ENCODE measurements around the gene EAF2. TPM values are rescaled to one million over a fixed set of nuclear protein-coding genes. Genes with fewer than 3 reads are reported as not detected.
A peak's percentile ranks its signal among the peaks of the same experiment; 100 is the strongest.

The EAF2 gene
- total RNA-seq, 2 donors from 2014 or later = 1.6 to 3.2 TPM

GRCh38 chr3:121819236-121819635, 15.8 kb upstream of the EAF2 start:
- no peak for DNase-seq (ENCODE audit: low spot score)
- H3K36me3 ChIP-seq = peaks cover 4% of the 10 kb centered on the region
- TF ChIP-seq CTCF (IDR thresholded peaks at IDR 0.05) = no peak

GRCh38 chr3:121821421-121822199, 13.4 kb upstream of the EAF2 start:
- Histone ChIP-seq H3K4me3 (no peak overlapping the region), H3K27ac (no peak overlapping the region), H3K4me1 (no peaks in the 10 kb centered on the region), H3K9me3 (peaks cover 0 to 22% of the 10 kb centered on the region in 2 donors), H3K36me3 (peaks cover 24% of the 10 kb centered on the region), H3K27me3 (no peaks in the 10 kb centered on the region)
- no peak for DNase-seq (ENCODE audit: low spot score)
- no peak for TF ChIP-seq CTCF (IDR thresholded peaks at IDR 0.05)

More at GRCh38 chr3:121819236-121819635, 15.8 kb upstream of the EAF2 start:
- Histone ChIP-seq H3K9me3 (peaks cover 0 to 19% of the 10 kb centered on the region in 2 donors), H3K27ac (no peak overlapping the region), H3K27me3 (no peaks in the 10 kb centered on the region), H3K4me3 (no peak overlapping the region), H3K4me1 (no peaks in the 10 kb centered on the region)

GRCh38 chr3:121822973-121823372, 12.0 kb upstream of the EAF2 start:
- Histone ChIP-seq H3K9me3 (peaks cover 0 to 22% of the 10 kb centered on the region in 2 donors), H3K4me3 (no peak overlapping the region), H3K36me3 (peaks cover 35% of the 10 kb centered on the region), H3K27ac (no peak overlapping the region), H3K27me3 (no peaks in the 10 kb centered on the region), H3K4me1 (no peaks in the 10 kb centered on the region)
- no peak for DNase-seq (ENCODE audit: low spot score)
- no peak for TF ChIP-seq CTCF (IDR thresholded peaks at IDR 0.05)

- DNase-seq (ENCODE audit: low spot score) = no peak
- Histone ChIP-seq H3K36me3 (no peaks in the 10 kb centered on the region), H3K9me3 (no peaks in the 10 kb centered on the region), H3K4me1 (peaks cover 0 to 14% of the 10 kb centered on the region in 2 donors), H3K27me3 (no peaks in the 10 kb centered on the region), H3K4me3 (peak overlapping the region; percentile 70 to 86), H3K27ac (peak overlapping the region; percentile 54 to 76)
- TF ChIP-seq CTCF (IDR thresholded peaks at IDR 0.05) = no peak
Observed at GRCh38 chr3:121834157-121834670, 795 bp upstream of the EAF2 start.

- Histone ChIP-seq H3K36me3 (no peaks in the 10 kb centered on the region), H3K4me1 (peaks cover 0 to 14% of the 10 kb centered on the region in 2 donors), H3K9me3 (no peaks in the 10 kb centered on the region), H3K27ac (peak overlapping the region; percentile 63 to 76), H3K4me3 (peak overlapping the region; percentile 70 to 86), H3K27me3 (no peaks in the 10 kb centered on the region)
- no peak for TF ChIP-seq CTCF (IDR thresholded peaks at IDR 0.05)
- no peak for DNase-seq (ENCODE audit: low spot score)
Observed at GRCh38 chr3:121835465-121835801, 424 bp downstream of the EAF2 start.

All from right atrium auricular region (tissue), 2 donors.